Ovary (tissue), 3 donors: ENCODE results near the gene FBN1.

Source experiments
- POLR2A ChIP-seq: fragments of 450-650 bp; IDR thresholded peaks from one replicate; pipeline ENCODE4 v1.6.1; 2017; ENCODE audit warnings: antibody characterized with exemption, mild to moderate bottlenecking, moderate library complexity
- TF ChIP-seq, protein P1 (sequence below), 3 donors: fragments of 450-650 bp in 2 of 3; fragments of 200-600 bp in 1 of 3; IDR thresholded peaks; one replicate each; pipeline versions ENCODE4 v1.5.1 to v1.8.0; 2016 to 2022; ENCODE audit warnings: antibody characterized with exemption in 3 of 3, mild to moderate bottlenecking in 1 of 3
- donor health status: DM: no; HTN: no; CAD: no.

DNA sequence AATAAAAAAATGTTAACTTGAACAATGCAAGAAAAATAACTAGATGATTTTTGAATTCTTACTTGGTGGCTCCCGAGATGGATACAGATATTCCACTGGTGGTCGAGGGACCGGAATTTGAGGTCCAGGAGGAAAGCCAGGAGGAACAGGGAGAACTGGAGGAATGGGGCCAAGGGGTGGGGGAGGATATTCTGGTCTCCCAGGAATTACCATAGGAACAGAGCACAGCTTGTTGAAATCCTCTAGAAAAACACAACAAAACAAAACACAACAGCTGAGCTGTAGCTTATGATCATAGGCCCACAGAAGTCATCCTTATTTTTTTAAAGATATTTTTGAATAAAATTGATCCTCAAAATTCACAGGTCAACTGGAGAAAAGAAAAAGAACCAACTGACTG, 129.4 kb downstream of the FBN1 start:
- TF ChIP-seq, protein P1, sequence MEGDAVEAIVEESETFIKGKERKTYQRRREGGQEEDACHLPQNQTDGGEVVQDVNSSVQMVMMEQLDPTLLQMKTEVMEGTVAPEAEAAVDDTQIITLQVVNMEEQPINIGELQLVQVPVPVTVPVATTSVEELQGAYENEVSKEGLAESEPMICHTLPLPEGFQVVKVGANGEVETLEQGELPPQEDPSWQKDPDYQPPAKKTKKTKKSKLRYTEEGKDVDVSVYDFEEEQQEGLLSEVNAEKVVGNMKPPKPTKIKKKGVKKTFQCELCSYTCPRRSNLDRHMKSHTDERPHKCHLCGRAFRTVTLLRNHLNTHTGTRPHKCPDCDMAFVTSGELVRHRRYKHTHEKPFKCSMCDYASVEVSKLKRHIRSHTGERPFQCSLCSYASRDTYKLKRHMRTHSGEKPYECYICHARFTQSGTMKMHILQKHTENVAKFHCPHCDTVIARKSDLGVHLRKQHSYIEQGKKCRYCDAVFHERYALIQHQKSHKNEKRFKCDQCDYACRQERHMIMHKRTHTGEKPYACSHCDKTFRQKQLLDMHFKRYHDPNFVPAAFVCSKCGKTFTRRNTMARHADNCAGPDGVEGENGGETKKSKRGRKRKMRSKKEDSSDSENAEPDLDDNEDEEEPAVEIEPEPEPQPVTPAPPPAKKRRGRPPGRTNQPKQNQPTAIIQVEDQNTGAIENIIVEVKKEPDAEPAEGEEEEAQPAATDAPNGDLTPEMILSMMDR (IDR thresholded peaks at IDR 0.05), result no peak
- TF ChIP-seq POLR2A, result no peak
